Colonic mucosa (tissue), 4 donors: ENCODE measurements around the gene ATIC. TPM values are rescaled to one million over a fixed set of nuclear protein-coding genes. Genes with fewer than 3 reads are reported as not detected.

Experiments
- DNase-seq: peaks from one replicate; pipeline ENCODE4 v3.0.0-alpha.2; 2020
- H3K27ac ChIP-seq: fragments of 200-600 bp; one replicate; pipeline ENCODE4 v1.8.0; 2021
- H3K27me3 ChIP-seq: fragments of 200-600 bp; one replicate; pipeline ENCODE4 v1.8.0; 2021
- H3K36me3 ChIP-seq: fragments of 200-600 bp; one replicate; pipeline ENCODE4 v1.8.0; 2021
- H3K4me1 ChIP-seq: fragments of 200-600 bp; one replicate; pipeline ENCODE4 v1.8.0; 2021; ENCODE audit warnings: mild to moderate bottlenecking
- H3K4me3 ChIP-seq: fragments of 200-600 bp; one replicate; pipeline ENCODE4 v1.8.0; 2021
- H3K9ac ChIP-seq, 2 donors: one replicate each; pipeline ENCODE4 v1.7.0; 2013; ENCODE audit warnings: control low read depth in 2 of 2, low read depth in 2 of 2, low read length in 2 of 2
- H3K9me3 ChIP-seq: fragments of 200-600 bp; one replicate; pipeline ENCODE4 v1.8.0; 2021
- intact Hi-C: fragments of 100-400 bp; cut with DNase I; formaldehyde crosslinking; loops from one replicate; pipeline ENCODE4 v1.14.1; 2022
- total RNA-seq, 2 donors: library from RNA; stranded (reverse); fragmentation: NEBNext Ultra II Directional in 1 of 2; extraction: Animal tissue kit (Norgen Biotek cat#: 25700) in 1 of 2; gene quantifications; one replicate each; pipeline ENCODE4 v1.2.1, GENCODE V29; 2021
- TF ChIP-seq, protein P1 (sequence below): fragments of 200-600 bp; IDR thresholded peaks from one replicate; pipeline ENCODE4 v1.8.0; 2022; ENCODE audit warnings: antibody characterized with exemption, mild to moderate bottlenecking
- donor health status: healthy.
- donor health status: DM: no; HTN: no; CAD: no.
- donor health status: DM: no; HTN: no; CAD: no.

The ATIC gene
- total RNA-seq, 2 donors from 2014 or later = 68.8 to 148 TPM

DNA sequence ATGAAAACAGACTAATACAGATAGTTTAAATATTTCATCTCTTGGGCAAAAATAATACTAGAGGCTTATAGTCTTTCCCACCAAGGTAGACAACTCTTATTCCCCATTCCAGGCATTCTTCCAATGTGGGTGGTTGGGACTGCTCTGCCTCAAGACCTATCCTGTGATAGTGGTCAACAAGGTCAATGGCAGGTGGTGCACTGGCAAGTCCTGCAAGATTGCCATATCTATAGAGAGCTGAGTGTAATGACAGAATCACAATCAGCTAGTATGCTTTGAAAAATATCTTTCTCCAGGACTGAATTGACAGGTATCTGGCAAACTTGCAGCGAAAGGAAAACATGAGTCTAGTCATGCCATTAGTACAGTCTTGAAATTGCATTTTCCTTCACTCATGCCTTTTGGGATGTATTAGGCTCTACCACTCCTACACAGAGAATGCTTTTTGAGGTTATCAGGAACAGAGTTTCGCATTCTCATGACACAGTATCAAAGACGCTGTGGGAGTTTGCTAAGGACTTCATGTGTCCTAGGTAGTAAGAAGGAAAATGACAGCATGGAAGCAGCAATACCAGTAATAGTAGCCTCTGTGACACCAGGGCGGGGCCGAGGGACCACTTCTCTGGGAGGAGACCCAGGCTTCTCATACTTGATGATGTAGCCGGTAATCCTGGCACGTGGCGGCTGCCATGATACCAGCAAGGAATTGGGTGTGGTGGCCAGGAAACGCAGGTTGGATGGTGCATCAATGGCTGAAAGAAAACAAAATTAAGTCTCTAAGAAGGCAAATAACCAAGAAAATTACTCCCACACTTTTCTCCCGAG lies 63.0 kb downstream of the ATIC start:
- Histone ChIP-seq H3K4me1 (no peaks in the 10 kb centered on the region), H3K9me3 (no peaks in the 10 kb centered on the region), H3K9ac (no peak overlapping the region), H3K36me3 (no peaks in the 10 kb centered on the region), H3K27ac (no peak overlapping the region), H3K4me3 (no peak overlapping the region), H3K27me3 (no peaks in the 10 kb centered on the region)
- TF ChIP-seq, protein P1, sequence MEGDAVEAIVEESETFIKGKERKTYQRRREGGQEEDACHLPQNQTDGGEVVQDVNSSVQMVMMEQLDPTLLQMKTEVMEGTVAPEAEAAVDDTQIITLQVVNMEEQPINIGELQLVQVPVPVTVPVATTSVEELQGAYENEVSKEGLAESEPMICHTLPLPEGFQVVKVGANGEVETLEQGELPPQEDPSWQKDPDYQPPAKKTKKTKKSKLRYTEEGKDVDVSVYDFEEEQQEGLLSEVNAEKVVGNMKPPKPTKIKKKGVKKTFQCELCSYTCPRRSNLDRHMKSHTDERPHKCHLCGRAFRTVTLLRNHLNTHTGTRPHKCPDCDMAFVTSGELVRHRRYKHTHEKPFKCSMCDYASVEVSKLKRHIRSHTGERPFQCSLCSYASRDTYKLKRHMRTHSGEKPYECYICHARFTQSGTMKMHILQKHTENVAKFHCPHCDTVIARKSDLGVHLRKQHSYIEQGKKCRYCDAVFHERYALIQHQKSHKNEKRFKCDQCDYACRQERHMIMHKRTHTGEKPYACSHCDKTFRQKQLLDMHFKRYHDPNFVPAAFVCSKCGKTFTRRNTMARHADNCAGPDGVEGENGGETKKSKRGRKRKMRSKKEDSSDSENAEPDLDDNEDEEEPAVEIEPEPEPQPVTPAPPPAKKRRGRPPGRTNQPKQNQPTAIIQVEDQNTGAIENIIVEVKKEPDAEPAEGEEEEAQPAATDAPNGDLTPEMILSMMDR = no peak
- no peak for DNase-seq
- intact Hi-C loops = loop anchor here (5.0 kb wide), 1 partner anchor 47 kb away; no protein-coding TSS in a partner anchor

DNA sequence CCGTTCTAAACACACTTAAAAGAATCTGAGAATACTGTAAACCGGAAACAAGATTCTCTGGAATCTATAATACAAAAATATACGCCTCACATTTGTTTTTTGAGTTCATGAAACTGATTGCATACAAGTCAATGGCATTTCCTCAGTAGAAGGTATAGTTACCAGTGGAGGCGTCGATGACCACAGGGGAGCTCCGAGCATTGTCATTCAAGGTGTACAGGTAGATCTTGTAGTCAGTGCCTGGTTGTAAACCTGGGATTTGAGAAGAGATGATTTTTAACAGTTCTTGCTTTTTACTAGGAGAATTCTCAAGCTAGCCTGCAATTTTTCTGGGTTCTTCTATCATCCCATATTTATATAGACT lies 63.6 kb downstream of the ATIC start:
- no peak overlapping the region for H3K9ac ChIP-seq
- intact Hi-C loops = loop anchor here (5.0 kb wide), 1 partner anchor 47 kb away; no protein-coding TSS in a partner anchor

DNA sequence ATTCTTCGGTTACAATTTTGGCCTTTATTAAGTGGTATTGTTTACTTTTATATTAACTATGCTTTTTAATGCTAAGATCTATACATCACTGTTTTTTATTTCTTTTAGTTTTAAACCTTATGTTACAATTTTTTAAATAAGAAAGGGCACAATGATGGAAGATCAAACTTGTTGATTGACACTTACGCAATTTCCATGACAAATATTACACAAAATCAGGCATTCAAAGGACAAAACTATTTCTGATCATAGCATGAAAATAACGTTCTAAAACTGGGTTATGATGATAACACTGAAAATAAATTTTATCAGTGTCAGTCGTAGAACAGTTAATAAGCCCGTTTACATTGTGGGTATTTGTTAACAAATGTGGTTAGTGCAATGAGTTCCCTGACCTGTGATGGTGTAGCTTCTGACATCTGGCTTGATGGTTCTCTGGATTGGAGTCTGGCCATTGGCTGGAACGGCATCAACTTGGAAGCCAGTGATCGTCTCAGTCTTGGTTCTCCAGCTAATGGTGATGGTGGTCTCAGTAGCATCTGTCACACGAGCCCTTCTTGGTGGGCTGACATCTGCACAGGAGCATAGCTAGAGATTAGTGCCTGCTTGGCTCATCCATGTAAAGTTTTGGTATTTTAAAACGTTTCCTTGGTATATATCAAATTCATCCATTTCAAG lies 64.4 kb downstream of the ATIC start:
- no peaks in the 10 kb centered on the region for H3K4me1 ChIP-seq
- TF ChIP-seq, protein P1 = no peak
- intact Hi-C loops = loop anchor here (5.0 kb wide), 1 partner anchor 46 kb away; no protein-coding TSS in a partner anchor
- H3K27ac ChIP-seq = no peak overlapping the region
- H3K36me3 ChIP-seq = no peaks in the 10 kb centered on the region
- H3K4me3 ChIP-seq = no peak overlapping the region
- no peaks in the 10 kb centered on the region for H3K27me3 ChIP-seq
- no peaks in the 10 kb centered on the region for H3K9me3 ChIP-seq
- H3K9ac ChIP-seq = no peak overlapping the region
- DNase-seq = no peak

More for the DNA sequence above, 63.6 kb downstream of the ATIC start:
- Histone ChIP-seq H3K27me3 (no peaks in the 10 kb centered on the region), H3K4me3 (no peak overlapping the region), H3K9me3 (no peaks in the 10 kb centered on the region), H3K36me3 (no peaks in the 10 kb centered on the region), H3K4me1 (no peaks in the 10 kb centered on the region), H3K27ac (no peak overlapping the region)
- TF ChIP-seq, protein P1 = no peak
- DNase-seq = no peak

DNA sequence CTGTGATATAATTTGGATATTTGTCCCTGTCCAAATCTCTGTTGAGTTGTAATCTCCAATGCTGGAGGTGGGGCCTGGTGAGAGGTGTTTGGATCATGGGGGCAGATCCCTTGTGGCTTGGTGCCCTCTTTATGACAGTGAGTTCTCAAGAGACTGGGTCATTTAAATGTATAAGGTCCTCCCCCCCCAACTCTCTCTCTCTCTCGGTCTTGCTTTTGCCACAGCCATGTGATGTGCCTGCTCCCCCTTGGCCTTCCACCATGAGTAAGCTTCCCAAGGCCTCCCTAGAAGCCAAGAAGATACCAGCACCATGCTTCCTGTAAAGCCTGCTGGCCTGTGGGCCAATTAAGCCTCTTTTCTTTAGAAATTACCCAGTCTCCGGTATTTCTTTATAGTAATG lies 65.4 kb downstream of the ATIC start:
- Histone ChIP-seq H3K9me3 (no peaks in the 10 kb centered on the region), H3K4me1 (no peaks in the 10 kb centered on the region), H3K27me3 (no peaks in the 10 kb centered on the region), H3K27ac (no peak overlapping the region), H3K9ac (no peak overlapping the region), H3K36me3 (no peaks in the 10 kb centered on the region), H3K4me3 (no peak overlapping the region)
- DNase-seq = no peak
- intact Hi-C loops = loop anchor here (5.0 kb wide), 1 partner anchor 45 kb away; no protein-coding TSS in a partner anchor
- TF ChIP-seq, protein P1 = no peak

DNA sequence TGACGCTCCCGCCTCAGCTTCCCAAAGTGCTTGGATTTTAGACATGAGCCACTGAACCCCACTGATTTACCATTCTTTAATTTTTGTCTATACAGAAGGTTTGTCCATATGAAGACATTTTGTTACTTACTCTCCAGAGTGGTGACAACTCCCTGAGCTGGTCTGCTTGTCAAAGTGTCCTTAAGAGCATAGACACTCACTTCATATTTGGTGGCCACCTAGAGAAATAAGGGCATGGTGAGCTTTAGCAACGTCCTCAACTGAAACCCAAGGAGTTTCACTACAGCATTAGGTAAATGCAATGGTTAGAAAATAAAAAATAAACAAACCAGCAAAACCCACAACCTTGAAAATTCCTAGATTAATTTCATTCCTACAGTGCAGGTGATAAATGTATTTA lies 66.2 kb downstream of the ATIC start:
- TF ChIP-seq, protein P1 = no peak
- Histone ChIP-seq H3K4me3 (no peak overlapping the region), H3K9ac (no peak overlapping the region), H3K36me3 (no peaks in the 10 kb centered on the region), H3K27ac (no peak overlapping the region), H3K4me1 (no peaks in the 10 kb centered on the region), H3K27me3 (no peaks in the 10 kb centered on the region), H3K9me3 (no peaks in the 10 kb centered on the region)
- DNase-seq = no peak
- intact Hi-C loops = loop anchor here (5.0 kb wide), 1 partner anchor 44 kb away; no protein-coding TSS in a partner anchor
